KMS-11 (cell line): ENCODE data around the gene CPN1.

ENCODE experiments used
- H2AFZ ChIP-seq: fragments of 200-600 bp; sonication (generic); 2 replicates; pipeline ENCODE4 v1.6.1; 2016; ENCODE audit warnings: antibody characterized with exemption, mixed run types, low read depth
- H3K27ac ChIP-seq: fragments of 200-600 bp; sonication (generic); 2 replicates; pipeline ENCODE4 v1.6.1; 2016; ENCODE audit warnings: mild to moderate bottlenecking, mixed run types
- H3K27me3 ChIP-seq: fragments of 200-600 bp; sonication (generic); 2 replicates; pipeline ENCODE4 v1.6.1; 2017; ENCODE audit warnings: mild to moderate bottlenecking, low read depth, mixed run types, moderate library complexity; ENCODE audit not compliant: insufficient read depth
- H3K36me3 ChIP-seq: fragments of 200-600 bp; sonication (generic); 2 replicates; pipeline ENCODE4 v1.6.1; 2017; ENCODE audit warnings: mild to moderate bottlenecking, mixed run types; ENCODE audit not compliant: insufficient read depth
- H3K4me1 ChIP-seq: fragments of 200-600 bp; sonication (generic); 2 replicates; pipeline ENCODE4 v1.6.1; 2016; ENCODE audit warnings: mild to moderate bottlenecking, low read depth, mixed run types; ENCODE audit not compliant: poor library complexity, severe bottlenecking
- H3K4me2 ChIP-seq: fragments of 200-600 bp; sonication (generic); 2 replicates; pipeline ENCODE4 v1.7.0; 2016; ENCODE audit warnings: mild to moderate bottlenecking, mixed run types
- H3K4me3 ChIP-seq: fragments of 200-600 bp; sonication (generic); IDR thresholded peaks from 2 replicates; pipeline ENCODE4 v1.6.1; 2017; ENCODE audit warnings: low read depth, low read length, mixed read lengths; ENCODE audit not compliant: insufficient read depth
- H3K79me2 ChIP-seq: fragments of 200-600 bp; sonication (generic); 2 replicates; pipeline ENCODE4 v1.6.1; 2016; ENCODE audit warnings: low read depth, mixed run types; ENCODE audit not compliant: insufficient read depth
- H3K9ac ChIP-seq: fragments of 200-600 bp; sonication (generic); 2 replicates; pipeline ENCODE4 v1.6.1; 2016; ENCODE audit warnings: mild to moderate bottlenecking, mixed run types
- H4K20me1 ChIP-seq: fragments of 200-600 bp; sonication (generic); 2 replicates; pipeline ENCODE4 v1.6.1; 2016; ENCODE audit warnings: mild to moderate bottlenecking, mixed run types; ENCODE audit not compliant: insufficient read depth
- CTCF ChIP-seq: fragments of 200-600 bp; sonication (generic); conservative IDR thresholded peaks from 2 replicates; pipeline ENCODE4 v1.6.1; 2017; ENCODE audit warnings: low read depth, mild to moderate bottlenecking, antibody characterized with exemption, low read length, moderate library complexity, mixed read lengths

CPN1 gene

GRCh38 chr10:100114976-100115770 is 33.5 kb upstream of the CPN1 start:
- H3K4me2 ChIP-seq: no peak overlapping the region
- H3K9ac ChIP-seq: no peak overlapping the region
- TF ChIP-seq CTCF: no peak
- H3K36me3 ChIP-seq: no peaks in the 10 kb centered on the region
- no peaks in the 10 kb centered on the region for H3K4me1 ChIP-seq
- no peaks in the 10 kb centered on the region for H3K27me3 ChIP-seq
- H4K20me1 ChIP-seq: no peaks in the 10 kb centered on the region
- no peak overlapping the region for H3K4me3 ChIP-seq
- no peak overlapping the region for H2AFZ ChIP-seq
- no peaks in the 10 kb centered on the region for H3K79me2 ChIP-seq
- H3K27ac ChIP-seq: no peak overlapping the region

GRCh38 chr10:100114460-100114859 is 32.8 kb upstream of the CPN1 start:
- H4K20me1 ChIP-seq: no peaks in the 10 kb centered on the region
- no peak overlapping the region for H3K4me2 ChIP-seq
- H3K4me3 ChIP-seq: no peak overlapping the region
- no peak for TF ChIP-seq CTCF
- no peaks in the 10 kb centered on the region for H3K36me3 ChIP-seq
- no peak overlapping the region for H3K9ac ChIP-seq
- no peaks in the 10 kb centered on the region for H3K4me1 ChIP-seq
- H3K27me3 ChIP-seq: no peaks in the 10 kb centered on the region
- no peak overlapping the region for H3K27ac ChIP-seq
- no peaks in the 10 kb centered on the region for H3K79me2 ChIP-seq
- no peak overlapping the region for H2AFZ ChIP-seq

- no peaks in the 10 kb centered on the region for H3K36me3 ChIP-seq
- H3K9ac ChIP-seq: no peak overlapping the region
- no peak for TF ChIP-seq CTCF
- H3K27ac ChIP-seq: no peak overlapping the region
- no peaks in the 10 kb centered on the region for H3K4me1 ChIP-seq
- H4K20me1 ChIP-seq: no peaks in the 10 kb centered on the region
- H3K79me2 ChIP-seq: no peaks in the 10 kb centered on the region
- no peaks in the 10 kb centered on the region for H3K27me3 ChIP-seq
- no peak overlapping the region for H3K4me3 ChIP-seq
- H3K4me2 ChIP-seq: no peak overlapping the region
- no peak overlapping the region for H2AFZ ChIP-seq
These were observed 28.0 kb upstream of the CPN1 start for GRCh38 chr10:100109670-100110069.

- Histone ChIP-seq H3K27me3 (no peaks in the 10 kb centered on the region), H3K36me3 (no peaks in the 10 kb centered on the region), H3K27ac (no peak overlapping the region), H3K79me2 (no peaks in the 10 kb centered on the region), H2AFZ (no peak overlapping the region), H3K4me3 (no peak overlapping the region), H4K20me1 (no peaks in the 10 kb centered on the region), H3K9ac (no peak overlapping the region), H3K4me2 (no peak overlapping the region), H3K4me1 (no peaks in the 10 kb centered on the region)
- no peak for TF ChIP-seq CTCF
These were observed 25.2 kb upstream of the CPN1 start for GRCh38 chr10:100106865-100107264.
